HG03060 (cell line): ENCODE measurements around the gene GPC1.

Source experiments
- ATAC-seq: cut with Tn5 transposase; IDR thresholded peaks from one replicate; pipeline ENCODE4 v1.9.1; 2021; ENCODE audit warnings: low read depth, moderate number of reproducible peaks; ENCODE audit not compliant: unreplicated experiment

The GPC1 gene

DNA sequence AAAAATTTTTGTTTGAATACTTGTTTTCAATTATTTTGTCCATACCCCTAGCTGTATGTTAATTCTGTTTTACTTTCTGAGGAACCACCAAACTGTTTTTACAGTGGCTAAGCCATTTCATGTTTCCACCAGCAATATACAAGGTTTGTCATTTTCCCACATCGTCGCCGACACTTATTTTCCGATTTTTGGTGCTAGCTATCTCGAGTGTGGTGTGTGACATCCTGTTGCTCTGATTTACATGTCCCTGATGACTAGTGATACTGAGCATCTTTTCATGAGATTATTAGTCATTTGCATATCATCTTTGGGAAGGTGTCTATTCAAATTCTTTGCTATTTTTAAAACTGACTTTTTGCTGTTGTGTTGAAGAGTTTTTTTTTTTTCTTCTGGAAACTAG lies 7.2 kb upstream of the GPC1 start:
- ATAC-seq: no peak

- ATAC-seq: no peak
Measured at GRCh38 chr2:240429341-240429871, 6.1 kb upstream of the GPC1 start.

DNA sequence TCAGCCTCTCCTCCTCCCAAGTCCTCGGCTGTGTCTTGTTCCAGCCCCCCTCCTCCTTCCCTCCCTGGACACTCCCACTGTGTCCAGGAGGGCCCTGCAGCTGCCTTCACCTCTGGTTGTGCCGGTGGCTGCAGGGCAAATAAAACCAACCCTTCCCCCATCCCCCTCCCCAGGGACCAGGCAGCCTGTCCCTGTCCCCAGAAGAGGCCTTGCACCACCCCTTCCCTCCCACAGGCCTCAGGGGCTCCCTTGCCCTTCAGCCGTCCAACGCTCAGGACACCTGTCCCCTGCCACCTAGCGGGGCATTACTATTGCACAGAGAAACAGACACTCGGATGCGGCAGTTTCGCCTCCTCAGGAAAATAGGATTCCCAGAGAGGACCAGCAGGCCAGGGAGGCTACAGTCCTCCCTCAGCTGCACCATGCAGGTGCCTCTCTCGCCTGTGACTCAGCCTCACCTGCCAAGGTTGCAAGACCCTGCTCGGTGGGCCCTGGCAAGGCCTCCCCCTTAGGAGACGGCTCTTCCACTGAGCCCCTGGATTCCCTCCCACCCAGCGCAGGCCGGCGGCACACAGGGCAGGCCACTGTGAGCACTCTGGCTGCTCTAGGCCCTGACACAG lies 5.5 kb upstream of the GPC1 start:
- ATAC-seq: no peak

DNA sequence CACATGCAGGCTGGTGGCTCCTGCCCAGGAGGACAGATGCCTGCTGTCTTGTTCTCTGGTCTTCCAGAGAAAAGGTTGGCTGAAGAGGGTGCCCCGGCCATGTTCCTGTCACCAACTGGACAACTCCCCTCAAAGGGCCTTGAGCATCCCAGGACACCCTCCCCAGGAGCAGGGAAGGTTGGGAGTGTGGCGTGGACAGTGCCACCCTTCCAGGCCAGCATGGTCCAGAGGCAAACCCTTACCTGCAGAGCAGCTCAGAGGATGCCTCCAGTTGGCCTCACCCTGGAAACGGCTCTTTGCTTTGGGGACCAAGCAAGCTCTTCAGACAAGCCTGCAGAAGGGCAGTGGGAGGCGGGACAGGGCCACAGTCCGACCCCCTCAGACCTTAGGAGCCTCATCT lies 4.9 kb upstream of the GPC1 start:
- ATAC-seq: no peak

DNA sequence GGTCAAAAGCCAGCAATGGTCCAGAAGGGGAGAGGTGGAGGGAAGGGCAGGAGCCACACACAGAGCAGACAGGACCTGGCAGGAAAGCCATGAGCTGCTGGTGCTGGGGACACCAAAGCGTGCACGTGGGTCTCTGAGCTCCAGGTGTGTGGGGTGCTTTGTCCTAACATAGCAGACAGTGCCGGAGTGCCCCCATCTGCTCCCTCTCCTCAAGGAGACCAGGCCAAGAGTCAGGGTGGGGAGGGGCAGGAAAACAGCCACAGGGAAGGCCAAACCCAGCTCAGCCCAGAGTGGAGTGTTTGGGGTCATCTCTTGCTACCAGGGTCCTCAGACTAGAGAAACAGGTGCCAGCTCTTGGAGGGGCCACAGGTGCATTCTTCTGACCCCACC lies 4.2 kb upstream of the GPC1 start:
- ATAC-seq: no peak

GRCh38 chr2:240431661-240432424 lies 3.6 kb upstream of the GPC1 start:
- no peak for ATAC-seq

DNA sequence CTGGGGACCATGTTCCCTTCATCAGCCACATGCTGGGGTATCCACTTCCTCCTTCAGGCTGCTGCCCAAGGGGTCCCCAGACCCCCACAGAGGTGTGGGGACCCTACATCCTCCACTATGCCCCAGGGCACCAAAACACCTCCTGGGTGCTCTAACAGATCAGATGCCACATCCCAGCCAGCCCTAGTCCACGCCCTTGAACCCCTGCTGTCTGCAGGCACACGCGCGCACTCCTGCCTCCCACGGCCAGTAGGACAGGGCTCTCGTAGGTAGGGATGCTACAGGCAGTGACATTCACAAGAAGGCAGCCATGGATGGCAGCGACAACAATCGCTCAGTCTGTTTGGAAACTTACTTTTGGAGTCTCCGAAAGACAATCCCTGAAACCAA lies 3.0 kb upstream of the GPC1 start:
- ATAC-seq: no peak

DNA sequence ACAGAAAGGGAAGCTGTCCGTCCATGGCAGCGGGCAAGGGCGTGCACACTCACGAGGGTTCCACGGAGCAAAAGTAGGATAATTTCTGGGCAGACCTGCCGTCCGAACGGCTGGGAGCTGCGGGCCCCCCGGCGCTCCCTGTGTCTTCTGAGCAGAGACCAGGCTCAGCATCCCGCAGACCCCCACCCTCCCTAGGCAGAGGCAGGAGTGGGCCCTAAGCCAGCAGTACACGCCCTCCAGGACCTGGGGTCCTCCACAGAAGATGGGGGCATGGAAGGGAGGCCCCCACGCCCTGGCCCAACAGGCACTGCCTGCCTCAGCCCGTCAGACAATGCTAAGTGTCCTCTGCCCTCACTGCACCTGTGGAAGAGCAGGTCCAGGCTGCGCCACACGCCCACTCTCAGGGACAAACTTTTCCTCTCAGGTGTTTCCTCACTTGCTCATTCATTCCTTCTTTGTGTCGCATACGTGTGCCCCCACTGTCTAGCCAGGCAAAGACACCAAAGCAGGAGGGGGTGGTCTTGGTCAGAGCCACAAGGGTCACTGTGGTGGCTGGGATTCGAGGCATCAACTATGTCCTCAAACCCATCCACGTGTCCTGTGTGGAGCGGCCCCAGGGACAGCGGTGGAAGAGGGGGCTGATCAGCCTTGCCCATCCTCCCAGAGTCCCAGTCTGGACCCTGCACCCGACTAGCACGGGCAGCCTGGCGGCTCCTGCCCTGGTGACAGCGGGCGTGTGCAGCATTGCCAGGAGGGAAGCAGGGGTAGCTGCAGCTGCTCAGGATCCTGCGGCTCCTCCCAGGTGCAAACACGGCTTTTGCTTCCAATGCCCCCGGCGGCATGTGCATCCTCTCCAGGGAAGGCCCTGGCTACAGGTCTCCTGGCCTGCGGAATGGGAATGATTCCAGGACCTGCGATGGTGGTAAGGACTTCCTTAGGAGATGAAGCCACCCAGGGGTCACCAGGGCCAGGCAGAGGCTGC lies 2.4 kb upstream of the GPC1 start:
- no peak for ATAC-seq

GRCh38 chr2:240433973-240434727 lies 1.3 kb upstream of the GPC1 start:
- ATAC-seq: no peak

DNA sequence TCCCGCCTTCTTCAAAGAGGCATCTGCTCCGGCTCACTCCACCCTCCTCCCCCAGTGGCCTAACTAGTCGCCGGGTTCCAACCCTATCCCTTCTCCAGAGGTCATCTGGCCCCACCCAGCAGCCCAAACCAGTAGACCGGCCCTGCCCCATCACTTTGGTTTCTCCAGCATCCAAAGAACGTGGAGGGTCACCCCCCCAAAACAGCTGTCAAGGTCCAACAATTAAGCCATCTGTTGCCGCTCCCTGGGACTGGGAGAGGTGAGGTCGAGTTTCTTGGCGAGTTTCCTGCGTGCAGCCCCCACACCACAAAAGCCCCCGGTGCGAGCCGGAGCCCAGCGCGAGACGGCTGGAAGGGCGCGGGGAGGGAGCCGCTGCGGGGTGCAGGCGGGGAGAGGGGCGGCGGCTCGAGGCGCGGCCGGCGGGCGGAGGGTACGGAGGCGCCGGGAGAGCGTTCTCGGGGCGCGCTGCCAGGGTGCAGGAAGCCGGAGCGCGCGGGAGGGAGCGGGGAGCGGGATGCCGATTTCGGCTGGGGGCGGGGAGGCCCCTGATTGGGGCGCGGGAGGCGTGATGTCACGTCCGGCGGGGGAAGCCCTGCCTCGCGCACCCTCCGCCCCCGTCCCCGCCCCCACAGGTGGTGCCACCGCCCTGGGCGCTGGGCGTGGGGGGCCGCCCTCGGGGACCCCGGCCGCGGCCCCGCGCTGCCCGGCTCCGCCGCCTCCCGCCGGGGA lies 571 bp upstream of the GPC1 start:
- ATAC-seq: no peak

DNA sequence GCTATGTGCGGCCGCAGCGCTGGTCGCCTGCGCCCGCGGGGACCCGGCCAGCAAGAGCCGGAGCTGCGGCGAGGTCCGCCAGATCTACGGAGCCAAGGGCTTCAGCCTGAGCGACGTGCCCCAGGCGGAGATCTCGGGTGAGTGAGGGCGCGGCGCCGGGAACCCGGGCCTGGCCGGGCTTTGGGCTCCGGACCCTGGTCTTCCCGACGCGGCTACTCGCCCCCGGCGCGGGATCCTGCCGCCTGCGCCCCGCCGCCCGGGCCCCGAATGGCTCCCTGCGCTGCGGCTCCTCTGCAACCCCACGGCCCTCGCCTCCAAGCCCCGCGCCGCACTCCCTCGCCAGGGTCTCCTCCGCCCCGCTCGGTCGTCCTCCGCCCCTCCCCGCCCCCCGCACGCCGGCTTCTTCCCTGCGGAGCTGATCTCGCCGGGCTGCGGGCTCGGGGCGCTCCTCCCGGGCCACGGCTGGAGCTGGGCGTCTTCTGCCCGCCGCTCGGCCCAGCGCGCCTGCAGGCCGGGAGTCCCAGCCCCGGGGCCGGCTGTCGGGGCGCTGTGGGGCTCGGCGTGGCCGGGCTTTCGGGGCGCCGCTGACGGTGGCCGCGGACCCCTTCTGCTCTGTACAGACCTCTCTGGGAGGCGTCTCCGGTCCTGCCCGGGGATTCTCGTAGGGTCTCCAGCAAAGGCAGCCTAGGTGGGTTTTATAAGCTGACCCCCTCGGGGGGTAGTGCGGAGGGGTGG lies 652 bp downstream of the GPC1 start:
- ATAC-seq: no peak

GRCh38 chr2:240436683-240437550 lies 1.5 kb downstream of the GPC1 start:
- ATAC-seq: no peak

- ATAC-seq: no peak
Measured at GRCh38 chr2:240437551-240437860, 2.0 kb downstream of the GPC1 start.

- no peak for ATAC-seq
Measured at GRCh38 chr2:240437861-240438809, 2.7 kb downstream of the GPC1 start.

DNA sequence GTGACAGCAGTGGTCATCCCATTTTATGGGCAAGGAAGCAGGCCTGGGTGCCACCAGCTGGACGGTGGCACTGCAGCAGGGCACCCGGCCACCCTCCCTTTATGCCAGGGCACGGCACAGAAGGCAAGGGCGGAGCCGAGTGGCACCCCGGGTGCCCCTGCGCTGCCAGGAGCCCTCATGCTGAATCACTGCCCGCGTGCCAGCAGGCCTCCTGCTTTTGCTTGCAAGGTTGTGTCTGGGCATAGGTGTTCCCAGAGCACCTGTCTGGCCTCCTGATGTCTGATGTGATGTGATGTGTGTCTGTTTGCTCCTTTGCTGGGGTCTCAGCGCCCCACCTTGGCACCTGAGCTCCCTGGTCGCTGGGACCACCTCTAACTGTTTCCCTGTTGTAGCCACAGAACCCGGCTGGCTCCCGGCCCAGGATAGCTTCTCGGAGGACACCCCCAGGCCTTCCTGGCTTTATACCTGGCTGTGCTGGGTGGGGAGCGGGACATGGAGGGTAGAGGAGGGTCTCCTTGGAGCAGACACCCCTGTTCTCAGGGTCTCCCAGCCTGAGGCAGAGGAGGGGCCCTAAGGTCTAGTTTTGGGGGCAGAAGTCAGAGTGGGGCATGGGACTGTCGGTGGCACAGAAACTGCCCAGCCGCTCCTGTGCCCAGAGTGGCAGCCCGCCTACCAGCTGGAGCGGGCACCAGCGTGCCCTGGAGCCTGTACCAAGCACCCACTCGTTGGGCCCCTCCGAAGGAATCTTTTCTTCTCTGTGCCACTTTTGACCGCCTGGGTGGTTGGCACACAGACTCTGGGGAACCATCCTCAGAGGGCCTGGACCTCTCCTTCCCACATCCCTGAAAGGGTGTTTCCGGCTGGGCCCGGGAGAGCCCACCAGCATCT lies 3.6 kb downstream of the GPC1 start:
- no peak for ATAC-seq

DNA sequence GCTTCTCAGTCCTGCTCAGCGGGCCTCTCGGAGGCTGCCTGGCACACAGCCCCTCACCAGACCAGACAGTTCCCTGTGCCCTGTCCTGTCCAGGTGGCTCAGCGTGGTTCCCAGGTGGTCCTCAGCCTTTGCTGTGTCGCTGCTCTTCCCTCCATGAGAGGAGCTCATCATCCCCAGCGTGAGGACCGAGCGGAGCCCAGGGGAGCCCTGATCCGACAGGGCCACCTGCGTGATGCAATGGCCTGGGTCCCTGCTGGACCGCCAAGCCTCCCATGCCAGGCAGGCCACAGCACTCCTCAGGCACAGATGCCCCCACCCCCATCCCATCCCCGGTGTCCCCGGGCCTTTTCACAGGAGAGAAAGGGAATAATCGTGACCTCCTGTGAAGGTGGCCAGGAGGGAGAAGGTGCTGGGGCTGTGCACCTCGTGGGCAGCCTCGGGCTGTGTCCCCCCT lies 4.3 kb downstream of the GPC1 start:
- ATAC-seq: no peak
